ENCODE results near the gene GPR160. TPM values are rescaled to one million over a fixed set of nuclear protein-coding genes. Genes with fewer than 3 reads are reported as not detected.
"Not testable (repeated sequence)": the region's sequence is repeated elsewhere in the genome, so short reads cannot be mapped to it uniquely, and the experiment has no call there.

GPR160 gene
- total RNA-seq, 2 donors from 2014 or later, result 27.4 to 88.9 TPM

- no peaks in the 10 kb centered on the region for H3K9me3 ChIP-seq
- no peaks in the 10 kb centered on the region for H3K4me1 ChIP-seq (replicated peaks)
- H3K4me3 ChIP-seq, result no peak overlapping the region
- H3K27me3 ChIP-seq (replicated peaks; ENCODE audit: insufficient read depth), result no peaks in the 10 kb centered on the region
- H3K36me3 ChIP-seq, result peaks cover 0 to 5% of the 10 kb centered on the region in 2 donors
- DNase-seq (ENCODE audit: low spot score), result no peak
- intact Hi-C loops (cut with DNase I), result no loop called here
- TF ChIP-seq POLR2AphosphoS5 (IDR thresholded peaks at IDR 0.05) (no peak), CTCF (IDR thresholded peaks at IDR 0.05) (no peak), POLR2A (IDR thresholded peaks at IDR 0.05) (no peak)
- no peak overlapping the region for H3K27ac ChIP-seq
- 94% methylated on average over 8 of the region's 8 CpGs for WGBS
Measured at GRCh38 chr3:170102431-170102830, 64.6 kb downstream of the GPR160 start.

GRCh38 chr3:170107941-170108340 lies 70.1 kb downstream of the GPR160 start:
- H3K4me1 ChIP-seq (replicated peaks), result no peaks in the 10 kb centered on the region

GRCh38 chr3:170108955-170109354 lies 71.2 kb downstream of the GPR160 start:
- 92% methylated on average over 3 of the region's 3 CpGs for WGBS
- no peak for DNase-seq (ENCODE audit: low spot score)
- Histone ChIP-seq H3K36me3 (no peaks in the 10 kb centered on the region), H3K27me3 (replicated peaks; ENCODE audit: insufficient read depth) (no peaks in the 10 kb centered on the region), H3K4me3 (no peak overlapping the region), H3K9me3 (no peaks in the 10 kb centered on the region), H3K27ac (no peak overlapping the region), H3K4me1 (replicated peaks) (no peaks in the 10 kb centered on the region)
- TF ChIP-seq POLR2AphosphoS5 (IDR thresholded peaks at IDR 0.05) (no peak), CTCF (IDR thresholded peaks at IDR 0.05) (no peak), POLR2A (IDR thresholded peaks at IDR 0.05) (no peak)
- intact Hi-C loops (cut with DNase I), result no loop called here

More at GRCh38 chr3:170107941-170108340, 70.1 kb downstream of the GPR160 start:
- Histone ChIP-seq H3K27me3 (replicated peaks; ENCODE audit: insufficient read depth) (no peaks in the 10 kb centered on the region), H3K9me3 (no peaks in the 10 kb centered on the region), H3K36me3 (no peaks in the 10 kb centered on the region), H3K27ac (no peak overlapping the region), H3K4me3 (no peak overlapping the region)
- WGBS, result 96% methylated on average over 1 of the region's 1 CpG
- DNase-seq (ENCODE audit: low spot score), result no peak
- intact Hi-C loops (cut with DNase I), result no loop called here
- TF ChIP-seq CTCF (IDR thresholded peaks at IDR 0.05) (no peak), POLR2A (IDR thresholded peaks at IDR 0.05) (no peak), POLR2AphosphoS5 (IDR thresholded peaks at IDR 0.05) (no peak)

- no peaks in the 10 kb centered on the region for H3K36me3 ChIP-seq
- no peaks in the 10 kb centered on the region for H3K9me3 ChIP-seq
- H3K27me3 ChIP-seq (replicated peaks; ENCODE audit: insufficient read depth), result no peaks in the 10 kb centered on the region
- H3K4me1 ChIP-seq (replicated peaks), result no peaks in the 10 kb centered on the region
- H3K4me3 ChIP-seq, result no peak overlapping the region
- H3K27ac ChIP-seq, result no peak overlapping the region
- TF ChIP-seq CTCF (IDR thresholded peaks at IDR 0.05) (no peak), POLR2AphosphoS5 (IDR thresholded peaks at IDR 0.05) (no peak), POLR2A (IDR thresholded peaks at IDR 0.05) (no peak)
- 95% methylated on average over 2 of the region's 2 CpGs for WGBS
- no peak for DNase-seq (ENCODE audit: low spot score)
- intact Hi-C loops (cut with DNase I), result no loop called here
Measured at GRCh38 chr3:170109579-170110293, 71.9 kb downstream of the GPR160 start.

GRCh38 chr3:170111147-170111771 lies 73.5 kb downstream of the GPR160 start:
- no peak overlapping the region for H3K4me3 ChIP-seq
- no peak for DNase-seq (ENCODE audit: low spot score)
- intact Hi-C loops (cut with DNase I), result no loop called here
- no peak overlapping the region for H3K27ac ChIP-seq
- no peak for TF ChIP-seq POLR2AphosphoS5 (IDR thresholded peaks at IDR 0.05)
- TF ChIP-seq POLR2A (IDR thresholded peaks at IDR 0.05), result no peak
- TF ChIP-seq CTCF (IDR thresholded peaks at IDR 0.05), result no peak
- peaks cover 0 to 2% of the 10 kb centered on the region in 2 donors for H3K36me3 ChIP-seq
- no peaks in the 10 kb centered on the region for H3K27me3 ChIP-seq (replicated peaks; ENCODE audit: insufficient read depth)
- H3K9me3 ChIP-seq, result no peaks in the 10 kb centered on the region
- WGBS, result 89% methylated on average over 9 of the region's 9 CpGs
- H3K4me1 ChIP-seq (replicated peaks), result no peaks in the 10 kb centered on the region

- DNase-seq (ENCODE audit: low spot score); H3K9me3 ChIP-seq; intact Hi-C loops (cut with DNase I); H3K27ac ChIP-seq; H3K4me1 ChIP-seq (replicated peaks); H3K4me3 ChIP-seq; H3K27me3 ChIP-seq (replicated peaks; ENCODE audit: insufficient read depth); H3K36me3 ChIP-seq: not testable (repeated sequence)
- 89% methylated on average over 8 of the region's 8 CpGs for WGBS
Measured at GRCh38 chr3:170114165-170114564, 76.4 kb downstream of the GPR160 start.
